SK-N-SH treated with all-trans-retinoic acid at 6 μM for 48 hours (cell line): ENCODE results near the gene RNF157.

Experiments used
- CSRNP3 ChIP-seq: fragments of 250-450 bp; sonication (Bioruptor Pico); IDR thresholded peaks from 2 replicates; pipeline ENCODE4 v1.5.1; 2021; ENCODE audit warnings: mild to moderate bottlenecking, moderate library complexity
- PATZ1 ChIP-seq: fragments of 250-450 bp; sonication (Bioruptor Pico); IDR thresholded peaks from 2 replicates; pipeline ENCODE4 v1.8.0; 2020; ENCODE audit warnings: mild to moderate bottlenecking, moderate library complexity, borderline replicate concordance
- RARB ChIP-seq: fragments of 250-450 bp; sonication (Bioruptor Pico); IDR thresholded peaks from 2 replicates; pipeline ENCODE4 v1.8.0; 2021; ENCODE audit warnings: mild to moderate bottlenecking, moderate library complexity
- TSHZ2 ChIP-seq: fragments of 250-450 bp; sonication (Bioruptor Pico); IDR thresholded peaks from 2 replicates; pipeline ENCODE4 v1.5.0; 2020; ENCODE audit warnings: mild to moderate bottlenecking, moderate library complexity
- ZFP3 ChIP-seq: fragments of 250-450 bp; sonication (Bioruptor Pico); IDR thresholded peaks from 2 replicates; pipeline ENCODE4 v1.5.0; 2020; ENCODE audit warnings: mild to moderate bottlenecking, moderate library complexity
- ZNF565 ChIP-seq: fragments of 450-650 bp; formaldehyde crosslinking; conservative IDR thresholded peaks from 2 replicates; pipeline ENCODE4 v1.5.0; 2020; ENCODE audit warnings: low read depth, mild to moderate bottlenecking, moderate library complexity
- ZNF8 ChIP-seq: fragments of 450-650 bp; formaldehyde crosslinking; IDR thresholded peaks from 2 replicates; pipeline ENCODE4 v1.5.0; 2020; ENCODE audit warnings: mild to moderate bottlenecking, moderate library complexity

- no peak for TF ChIP-seq ZFP3 (CRISPR knock-in tag)
- no peak for TF ChIP-seq CSRNP3
- no peak for TF ChIP-seq TSHZ2 (CRISPR knock-in tag)
- no peak for TF ChIP-seq ZNF565 (CRISPR knock-in tag)
- TF ChIP-seq RARB, result no peak
- TF ChIP-seq PATZ1, result no peak
- no peak for TF ChIP-seq ZNF8 (CRISPR knock-in tag)
Measured at GRCh38 chr17:76154936-76155845, 85.1 kb downstream of the RNF157 start.
